GM21381 (cell line): ENCODE data around the gene SYK.

Experiments used
- ATAC-seq: cut with Tn5 transposase; IDR thresholded peaks from one replicate; pipeline ENCODE4 v1.9.1; 2021; ENCODE audit warnings: mild to moderate bottlenecking, moderate library complexity; ENCODE audit not compliant: unreplicated experiment

SYK gene

DNA sequence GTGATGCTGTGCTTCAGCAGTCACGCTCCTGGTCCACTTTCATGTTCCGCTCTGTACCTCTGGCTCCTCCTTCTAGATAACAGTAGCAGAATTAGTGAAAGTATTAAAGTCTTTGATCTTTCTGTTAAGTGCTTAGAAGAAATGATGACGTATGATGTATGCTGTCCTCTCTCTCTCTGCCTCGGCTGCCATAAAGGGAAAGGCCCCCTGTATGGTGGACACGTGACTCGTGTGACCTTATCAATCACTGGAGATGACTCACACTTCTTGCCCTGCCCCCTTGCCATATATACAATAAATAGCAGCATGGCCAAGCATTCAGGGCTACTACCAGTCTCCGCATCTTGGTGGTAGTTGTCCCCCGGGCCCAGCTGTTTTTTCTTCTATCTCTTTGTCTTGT, 100.3 kb downstream of the SYK start:
- no peak for ATAC-seq

DNA sequence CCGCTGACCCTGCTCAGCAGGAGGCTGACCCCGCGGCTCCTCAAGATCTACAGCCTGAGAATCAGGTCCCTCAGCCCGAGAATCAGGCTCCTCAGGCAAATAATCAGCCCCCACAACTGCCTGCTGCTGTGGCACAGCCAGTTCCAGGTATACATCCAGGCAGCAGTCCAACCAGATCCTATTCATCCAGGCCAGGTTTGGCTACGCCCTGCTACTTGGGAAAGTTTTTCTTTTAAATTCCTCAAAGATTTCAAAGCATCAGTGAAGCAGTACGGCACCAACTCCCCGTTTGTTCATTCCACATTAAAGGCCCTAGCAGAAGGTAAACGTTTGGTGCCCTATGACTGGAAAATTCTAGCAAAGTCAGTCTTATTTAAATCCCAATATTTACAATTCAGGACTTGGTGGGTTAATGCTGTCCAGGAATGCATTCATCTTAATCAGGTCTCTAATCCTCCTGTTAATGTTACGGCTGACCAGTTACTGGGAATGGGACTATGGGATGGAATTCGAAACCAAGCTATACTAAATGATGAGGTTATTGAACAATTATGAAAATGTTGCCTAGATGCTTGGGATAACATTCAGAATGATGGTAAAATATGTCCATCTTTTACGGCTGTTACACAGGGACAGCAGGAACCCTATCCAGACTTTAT, 102.3 kb downstream of the SYK start:
- no peak for ATAC-seq

DNA sequence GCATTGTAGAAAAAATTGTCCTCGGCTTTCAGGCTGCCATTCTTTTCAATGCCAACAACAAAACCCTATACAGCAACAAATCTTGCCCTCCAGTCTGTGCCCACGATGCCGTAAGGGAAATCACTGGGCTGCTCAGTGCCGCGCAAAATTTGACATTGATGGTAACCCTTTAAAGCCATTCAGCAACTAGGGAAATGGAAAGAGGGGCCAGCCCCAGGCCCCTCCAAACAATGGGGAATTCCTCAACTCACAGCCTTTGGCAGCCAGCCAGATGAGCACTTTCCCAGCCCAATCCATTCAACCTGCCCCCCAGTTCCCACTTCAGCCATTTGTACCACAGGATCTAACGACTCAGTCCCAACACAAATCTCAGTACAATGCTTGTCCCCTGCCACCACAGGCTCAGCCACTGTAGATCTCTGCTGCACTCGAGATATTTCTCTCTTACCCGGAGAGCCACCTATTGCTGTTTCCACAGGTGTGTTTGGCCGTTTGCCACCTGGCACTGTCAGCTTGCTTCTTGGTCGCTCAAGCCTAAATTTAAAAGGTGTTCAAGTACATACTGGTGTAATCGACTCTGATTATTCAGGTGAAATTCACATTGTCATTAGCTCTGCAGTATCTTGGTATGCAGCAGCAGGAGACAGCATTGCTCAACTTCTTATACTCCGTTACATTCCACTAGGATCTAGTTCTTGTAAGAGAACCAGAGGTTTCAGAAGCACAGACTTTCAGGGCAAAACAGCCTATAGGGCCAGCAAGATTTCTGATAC, 103.3 kb downstream of the SYK start:
- ATAC-seq, result no peak

GRCh38 chr9:90905822-90906221, 104.2 kb downstream of the SYK start:
- ATAC-seq, result no peak

- no peak for ATAC-seq
These were observed 104.9 kb downstream of the SYK start for GRCh38 chr9:90906316-90907055.

GRCh38 chr9:90907056-90907445, 105.4 kb downstream of the SYK start:
- no peak for ATAC-seq

GRCh38 chr9:90907790-90908189, 106.2 kb downstream of the SYK start:
- no peak for ATAC-seq

DNA sequence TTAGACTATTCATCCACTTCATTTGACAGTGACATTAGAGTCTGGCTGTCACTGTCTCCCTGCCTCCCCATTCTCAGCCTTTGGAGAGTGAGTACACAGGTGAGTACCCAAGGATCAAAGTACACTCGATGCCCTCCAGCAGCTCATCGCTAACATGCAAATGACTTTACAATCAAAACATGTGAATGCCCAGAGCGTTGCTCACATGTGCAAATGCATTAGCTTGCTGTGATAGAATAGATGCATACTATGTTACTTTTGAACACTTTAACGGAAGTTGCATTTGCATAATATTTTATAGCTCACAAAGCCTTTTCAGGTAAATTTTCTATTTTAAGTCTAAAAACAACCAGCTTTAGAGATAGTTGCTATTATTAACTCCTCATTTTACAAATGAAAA, 107.6 kb downstream of the SYK start:
- ATAC-seq, result no peak

DNA sequence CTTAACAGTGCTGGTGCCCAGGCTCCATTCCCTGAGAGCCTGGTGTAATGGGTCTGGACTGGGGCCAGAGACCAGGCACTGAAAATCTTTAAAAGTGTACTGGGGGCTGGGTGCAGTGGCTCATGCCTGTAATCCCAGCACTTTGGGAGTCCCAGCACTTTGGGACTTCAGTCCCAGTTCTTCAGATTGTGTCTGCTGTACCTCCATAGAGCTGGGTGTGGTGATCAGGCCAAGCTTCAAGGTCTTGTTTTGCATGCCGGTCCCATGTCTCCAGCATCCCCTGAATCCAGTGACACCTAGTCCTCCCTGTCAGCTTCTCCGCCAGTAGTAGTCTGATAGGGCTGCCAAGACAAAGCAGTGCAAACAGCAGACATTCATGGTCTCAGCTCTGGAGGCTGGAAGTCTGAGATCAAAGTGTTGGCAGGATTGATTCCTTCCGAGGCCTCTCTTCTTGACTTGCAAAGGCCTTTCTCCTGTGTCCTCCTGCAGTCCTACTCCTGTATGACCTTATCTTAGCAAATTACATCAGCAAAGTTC, 108.2 kb downstream of the SYK start:
- ATAC-seq, result no peak

DNA sequence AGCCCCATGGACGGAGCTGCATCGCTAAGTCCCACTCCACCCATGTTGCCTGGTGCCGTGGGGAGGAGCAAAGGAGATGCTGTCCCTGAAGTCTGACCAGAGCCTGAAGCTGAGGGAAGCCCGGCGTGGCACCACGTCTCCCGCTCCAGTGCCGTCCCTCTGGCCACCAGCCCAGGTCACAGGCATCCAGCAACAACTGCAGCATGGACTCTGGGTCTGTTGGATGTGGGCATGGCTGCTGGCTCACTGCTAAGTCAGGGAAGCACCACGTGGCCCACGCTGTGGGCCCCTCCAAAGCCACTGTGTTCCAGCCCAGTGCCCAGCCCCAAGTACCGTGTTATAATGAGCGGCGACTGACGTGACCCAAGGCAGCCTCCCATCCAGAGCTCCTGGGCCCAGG, 112.6 kb downstream of the SYK start:
- no peak for ATAC-seq

DNA sequence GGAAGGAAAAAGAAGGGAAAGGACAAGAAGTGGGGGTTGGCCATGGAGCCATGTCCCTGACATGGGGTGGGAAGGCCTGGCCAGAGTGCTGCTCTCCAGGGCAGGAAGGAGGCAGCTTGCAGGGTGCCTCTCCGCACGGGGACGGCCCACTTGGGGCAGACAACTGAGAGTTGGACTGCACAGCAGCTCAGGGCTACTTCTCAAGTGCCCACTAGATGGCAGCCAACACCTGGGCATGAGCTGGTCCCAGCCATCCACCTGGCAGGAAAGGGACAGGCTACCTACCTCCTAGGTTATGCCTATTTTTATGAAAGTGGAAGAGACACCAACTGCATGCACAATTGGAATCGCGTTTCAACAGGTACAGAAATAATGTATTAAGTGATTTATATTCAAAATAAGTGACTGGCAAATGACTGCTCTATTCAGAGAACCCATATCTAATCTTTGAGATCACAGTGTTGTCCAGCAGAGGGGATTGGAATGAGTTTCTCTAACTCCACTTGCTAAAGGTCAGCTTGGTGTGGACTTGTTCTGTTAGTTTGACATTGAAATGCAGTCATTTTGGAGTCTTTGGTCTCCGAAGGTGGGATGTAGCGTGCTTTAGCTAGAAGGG, 113.4 kb downstream of the SYK start:
- ATAC-seq, result peak; percentile 82

- ATAC-seq, result no peak
These were observed 114.1 kb downstream of the SYK start for GRCh38 chr9:90915693-90916092.

DNA sequence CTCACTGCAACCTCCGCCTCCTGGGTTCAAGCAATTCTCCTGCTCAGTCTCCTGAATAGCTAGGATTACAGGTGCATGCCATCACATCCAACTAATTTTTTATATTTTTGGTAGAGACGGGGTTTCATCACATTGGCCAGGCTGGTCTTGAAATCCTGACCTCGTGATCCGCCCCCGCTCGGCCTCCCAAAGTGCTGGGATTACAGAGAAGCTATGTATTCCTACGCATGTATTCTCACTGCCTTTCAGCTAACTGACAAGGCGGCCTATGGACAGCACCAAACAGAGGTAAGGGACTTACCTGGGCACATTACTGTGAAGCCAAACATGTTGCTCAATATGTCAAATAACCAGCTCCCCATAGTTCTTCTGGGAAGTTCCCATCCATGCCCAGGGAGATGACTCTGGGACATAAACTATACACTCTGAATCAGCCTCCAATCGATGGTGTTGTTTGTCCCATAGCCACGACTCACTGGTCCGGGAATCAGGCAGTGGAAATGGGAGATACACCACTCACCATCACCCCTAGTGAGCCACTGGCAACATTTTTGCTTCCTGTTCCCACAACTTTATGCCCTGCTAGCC, 114.6 kb downstream of the SYK start:
- ATAC-seq, result no peak

GRCh38 chr9:90919883-90920282, 118.3 kb downstream of the SYK start:
- ATAC-seq, result no peak

DNA sequence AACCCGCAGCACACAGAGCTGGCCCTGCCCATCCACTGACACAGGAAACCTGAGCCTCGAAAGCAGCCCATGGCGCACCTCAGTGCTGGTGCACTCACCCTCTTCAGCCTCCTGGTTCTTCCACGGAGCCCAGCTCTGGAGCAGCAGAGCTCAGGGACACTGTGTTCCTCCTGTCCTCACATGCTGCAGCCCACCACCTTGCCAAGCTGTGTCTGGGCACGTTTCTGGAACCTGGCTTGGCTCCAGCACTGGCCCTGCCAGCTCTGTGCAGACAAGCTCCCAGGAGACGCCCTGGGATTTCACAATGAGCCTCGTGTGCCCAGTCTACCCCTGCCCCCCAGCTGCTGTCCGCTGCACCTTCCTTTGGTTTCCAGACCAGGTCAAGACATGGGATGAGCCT, 119.5 kb downstream of the SYK start:
- no peak for ATAC-seq

DNA sequence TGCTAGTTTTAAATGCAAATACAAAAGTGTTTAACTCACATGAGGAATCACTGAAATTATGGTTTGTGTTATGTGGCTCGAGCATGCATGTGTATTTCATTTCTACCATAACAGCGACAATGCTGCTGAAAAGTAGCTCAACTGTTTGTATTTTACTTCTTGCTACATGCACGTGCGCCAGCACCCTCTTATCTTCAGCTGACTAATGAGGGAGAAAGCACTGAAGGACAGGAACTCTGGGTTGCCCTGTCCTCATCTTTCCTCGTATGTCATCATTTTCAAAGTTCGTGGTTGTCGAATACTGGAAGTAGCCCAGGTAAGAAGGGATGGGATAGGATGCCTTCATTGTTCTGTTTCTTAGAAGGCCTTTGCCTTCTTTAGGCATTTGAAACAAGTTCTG, 120.3 kb downstream of the SYK start:
- ATAC-seq, result no peak

DNA sequence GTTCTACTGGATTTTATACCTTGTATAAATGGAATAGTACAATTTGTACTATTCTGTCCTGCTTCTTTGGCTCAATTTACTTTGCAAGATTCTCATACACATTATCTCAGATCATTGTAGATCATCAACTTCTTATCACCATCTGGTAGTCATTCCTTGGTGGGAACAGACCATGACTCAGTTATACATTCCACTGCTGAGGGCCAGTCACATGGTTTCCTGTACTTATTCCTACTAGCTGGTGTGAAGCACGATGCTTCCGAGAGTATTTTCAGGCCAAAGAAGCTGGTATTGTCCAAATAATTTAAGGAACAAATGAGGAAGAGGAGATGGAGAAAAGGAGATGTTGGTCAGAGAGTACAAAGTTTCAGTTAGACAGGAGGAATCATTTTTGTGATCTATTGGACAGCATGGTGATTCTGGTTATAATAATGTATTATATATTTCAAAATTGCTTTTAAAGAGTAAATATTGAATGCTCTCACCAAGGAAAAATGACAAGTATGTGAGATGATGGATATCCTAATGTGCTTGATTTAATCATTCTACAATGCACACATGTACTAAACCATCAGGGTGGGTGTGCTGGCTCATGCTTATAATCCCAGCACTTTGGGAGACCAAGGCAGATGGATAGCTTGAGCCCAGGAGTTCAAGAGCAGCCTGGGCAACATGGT, 124.1 kb downstream of the SYK start:
- ATAC-seq, result no peak

DNA sequence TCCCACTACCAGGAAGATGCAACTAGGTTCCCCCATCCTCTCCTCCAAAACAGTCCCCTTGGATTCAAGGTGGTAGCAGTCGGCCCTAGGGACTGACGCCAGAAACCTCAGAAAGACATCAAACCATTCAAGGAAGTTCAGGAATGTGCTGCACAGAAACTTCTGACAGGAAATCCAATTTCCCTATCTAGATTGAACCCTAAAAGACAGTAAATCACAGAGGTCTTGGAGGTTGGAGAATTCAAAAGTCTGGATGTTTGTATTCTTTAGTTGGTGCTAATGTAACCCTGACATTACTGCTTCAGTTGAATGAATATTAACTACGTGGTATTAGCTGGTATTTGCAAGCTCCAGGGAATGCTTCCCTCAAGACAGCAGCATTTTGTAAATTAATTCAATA, 125.3 kb downstream of the SYK start:
- no peak for ATAC-seq

- ATAC-seq, result no peak
These were observed 125.9 kb downstream of the SYK start for GRCh38 chr9:90927496-90927895.

GRCh38 chr9:90929626-90930025, 128.0 kb downstream of the SYK start:
- ATAC-seq, result no peak
